A673 (cell line): ENCODE data around the gene CCNY. TPM values are rescaled to one million over a fixed set of nuclear protein-coding genes. Genes with fewer than 3 reads are reported as not detected.

Experiments used
- BruUV-seq: library from RNA; stranded (reverse); fragments of 400-500 nt; replicated peaks from 2 replicates; lab custom pipeline; 2021; lab: Mats Ljungman, UMichigan
- CTCF ChIA-PET: fragments of 300-600 bp; sonication (Branson Sonifier 250); formaldehyde crosslinking; loops from one replicate; lab custom pipeline; 2022; ENCODE audit warnings: antibody characterized with exemption; lab: Charles Lee
- POLR2A ChIA-PET: fragments of 300-600 bp; sonication (Branson Sonifier 250); formaldehyde crosslinking; loops from one replicate; lab custom pipeline; 2022; ENCODE audit warnings: antibody characterized with exemption; ENCODE audit not compliant: low non-redundant PET; lab: Charles Lee
- DNase-seq: peaks from one replicate; pipeline ENCODE4 v3.0.0-alpha.2; 2015; ENCODE audit warnings: low spot score
- H3K27ac ChIP-seq: fragments of 200-600 bp; sonication (generic); 2 replicates; pipeline ENCODE4 v1.5.1; 2016; ENCODE audit warnings: mixed run types, low read depth, mild to moderate bottlenecking, mixed read lengths, antibody characterized with exemption, low read length; ENCODE audit not compliant: poor library complexity, severe bottlenecking
- H3K27me3 ChIP-seq: fragments of 200-600 bp; sonication (generic); replicated peaks from 2 replicates; pipeline ENCODE4 v1.6.1; 2017; ENCODE audit warnings: mixed run types, low read depth, mild to moderate bottlenecking, mixed read lengths, antibody characterized with exemption, low read length; ENCODE audit not compliant: insufficient read depth, poor library complexity
- H3K36me3 ChIP-seq: fragments of 200-600 bp; sonication (generic); 2 replicates; pipeline ENCODE4 v1.6.1; 2016; ENCODE audit warnings: mixed run types, mild to moderate bottlenecking, mixed read lengths, antibody characterized with exemption, low read length; ENCODE audit not compliant: insufficient read depth, poor library complexity, severe bottlenecking
- H3K4me1 ChIP-seq: fragments of 200-600 bp; sonication (generic); 2 replicates; pipeline ENCODE4 v1.6.1; 2017; ENCODE audit warnings: mixed run types, mild to moderate bottlenecking, mixed read lengths, antibody characterized with exemption, low read length; ENCODE audit not compliant: insufficient read depth, poor library complexity, severe bottlenecking
- H3K4me3 ChIP-seq: fragments of 200-600 bp; sonication (generic); 2 replicates; pipeline ENCODE4 v1.5.1; 2016; ENCODE audit warnings: low read depth, mixed run types, mild to moderate bottlenecking, mixed read lengths, low read length; ENCODE audit not compliant: poor library complexity, severe bottlenecking
- H3K9me3 ChIP-seq: fragments of 200-600 bp; sonication (generic); 2 replicates; pipeline ENCODE4 v1.6.1; 2016; ENCODE audit warnings: mixed run types, low read depth, mild to moderate bottlenecking, mixed read lengths, antibody characterized with exemption, low read length; ENCODE audit not compliant: poor library complexity, severe bottlenecking
- CTCF ChIP-seq: fragments of 300-800, 200-600 bp; sonication (generic); conservative IDR thresholded peaks from 2 replicates; pipeline ENCODE4 v1.5.1; 2017; ENCODE audit warnings: low read depth, mild to moderate bottlenecking, antibody characterized with exemption, low read length, moderate library complexity, mixed read lengths
- EZH2 ChIP-seq: fragments of 200-600 bp; sonication (generic); IDR thresholded peaks from 2 replicates; pipeline ENCODE4 v1.6.1; 2017; ENCODE audit warnings: borderline replicate concordance, low read depth, mild to moderate bottlenecking, mixed read lengths, antibody characterized with exemption, low read length; ENCODE audit not compliant: poor library complexity, severe bottlenecking
- intact Hi-C: fragments of 100-400 bp; cut with micrococcal nuclease; formaldehyde crosslinking; loops from one replicate; pipeline ENCODE4 v1.10.0; 2022; ENCODE audit not compliant: unreplicated experiment
- total RNA-seq: library from RNA; stranded (reverse); gene quantifications from 2 replicates; pipeline ENCODE4 v1.2.3, GENCODE V29; 2021

CCNY gene
- total RNA-seq, 1 experiment from 2014 or later, result 84.8 TPM

GRCh38 chr10:35456153-35456720, 119.9 kb downstream of the CCNY start:
- H3K4me3 ChIP-seq, result no peak overlapping the region
- H3K36me3 ChIP-seq, result no peaks in the 10 kb centered on the region
- intact Hi-C loops, result no loop called here
- H3K27me3 ChIP-seq, result no peaks in the 10 kb centered on the region
- BruUV-seq, result no TSS peak
- H3K4me1 ChIP-seq, result peaks cover 54% of the 10 kb centered on the region
- H3K27ac ChIP-seq, result no peak overlapping the region
- TF ChIP-seq CTCF (no peak), EZH2 (no peak)
- ChIA-PET CTCF (interaction anchor here (0.6 kb wide), 1 partner anchor 330 kb away, joined by 9 read pairs; no protein-coding TSS in a partner anchor), POLR2A (no interaction called here)
- H3K9me3 ChIP-seq, result no peaks in the 10 kb centered on the region
- DNase-seq, result no peak

GRCh38 chr10:35456784-35457183, 120.5 kb downstream of the CCNY start:
- no peak overlapping the region for H3K4me3 ChIP-seq
- H3K9me3 ChIP-seq, result no peaks in the 10 kb centered on the region
- DNase-seq, result no peak
- intact Hi-C loops, result no loop called here
- H3K27me3 ChIP-seq, result no peaks in the 10 kb centered on the region
- POLR2A ChIA-PET, result no interaction called here
- no TSS peak for BruUV-seq
- H3K4me1 ChIP-seq, result peaks cover 56% of the 10 kb centered on the region
- TF ChIP-seq EZH2 (no peak), CTCF (no peak)
- no peaks in the 10 kb centered on the region for H3K36me3 ChIP-seq
- H3K27ac ChIP-seq, result no peak overlapping the region
- CTCF ChIA-PET, result interaction anchor here (0.6 kb wide), 1 partner anchor 331 kb away, joined by 9 read pairs; no protein-coding TSS in a partner anchor

- Histone ChIP-seq H3K4me1 (peaks cover 58% of the 10 kb centered on the region), H3K4me3 (no peak overlapping the region), H3K27ac (no peak overlapping the region), H3K27me3 (no peaks in the 10 kb centered on the region), H3K36me3 (no peaks in the 10 kb centered on the region), H3K9me3 (no peaks in the 10 kb centered on the region)
- no peak for DNase-seq
- BruUV-seq, result no TSS peak
- ChIA-PET POLR2A (no interaction called here), CTCF (no interaction called here)
- TF ChIP-seq CTCF (no peak), EZH2 (no peak)
- intact Hi-C loops, result no loop called here
These were observed 122.5 kb downstream of the CCNY start for GRCh38 chr10:35458500-35459448.
